GM19239 (cell line): ENCODE results near the gene DRC3.
"Not testable (repeated sequence)": the region's sequence is repeated elsewhere in the genome, so short reads cannot be mapped to it uniquely, and the experiment has no call there.

Experiments used
- DNase-seq: peaks from one replicate; pipeline ENCODE4 v3.0.0; 2011; ENCODE audit warnings: low spot score; ENCODE audit not compliant: insufficient read length
- FAIRE-seq: peaks from 2 replicates; lab custom pipeline; 2011; peaks lifted over from hg19 to GRCh38; lab: Jason Lieb, UNC

The DRC3 gene

GRCh38 chr17:17939941-17940340 is 32.7 kb upstream of the DRC3 start:
- not testable (repeated sequence) for DNase-seq, FAIRE-seq

- FAIRE-seq (no peak), DNase-seq (no peak)
These were observed 32.2 kb upstream of the DRC3 start for GRCh38 chr17:17940441-17940911.

GRCh38 chr17:17941015-17941414 is 31.6 kb upstream of the DRC3 start:
- DNase-seq (no peak), FAIRE-seq (no peak)

- FAIRE-seq, result no peak
- DNase-seq, result no peak
These were observed 29.8 kb upstream of the DRC3 start for GRCh38 chr17:17942846-17943245.

GRCh38 chr17:17943281-17943984 is 29.2 kb upstream of the DRC3 start:
- no peak for DNase-seq
- FAIRE-seq, result no peak

- DNase-seq (no peak), FAIRE-seq (no peak)
These were observed 28.4 kb upstream of the DRC3 start for GRCh38 chr17:17944242-17944641.

GRCh38 chr17:17944743-17945142 is 27.9 kb upstream of the DRC3 start:
- DNase-seq, result no peak

GRCh38 chr17:17946093-17946492 is 26.6 kb upstream of the DRC3 start:
- no peak for DNase-seq
- FAIRE-seq, result no peak

More at GRCh38 chr17:17944743-17945142, 27.9 kb upstream of the DRC3 start:
- no peak for FAIRE-seq

- FAIRE-seq (no peak), DNase-seq (no peak)
These were observed 25.4 kb upstream of the DRC3 start for GRCh38 chr17:17947309-17947708.

GRCh38 chr17:17947966-17948365 is 24.7 kb upstream of the DRC3 start:
- DNase-seq, result no peak
- FAIRE-seq, result no peak

- no peak for FAIRE-seq
- no peak for DNase-seq
These were observed 22.3 kb upstream of the DRC3 start for GRCh38 chr17:17950347-17950746.

GRCh38 chr17:17950806-17951205 is 21.9 kb upstream of the DRC3 start:
- no peak for DNase-seq
- no peak for FAIRE-seq

GRCh38 chr17:17951524-17951923 is 21.1 kb upstream of the DRC3 start:
- DNase-seq (no peak), FAIRE-seq (no peak)

- FAIRE-seq, result no peak
These were observed 20.0 kb upstream of the DRC3 start for GRCh38 chr17:17952691-17953090.

GRCh38 chr17:17954079-17954478 is 18.6 kb upstream of the DRC3 start:
- FAIRE-seq (no peak), DNase-seq (no peak)

More at GRCh38 chr17:17952691-17953090, 20.0 kb upstream of the DRC3 start:
- DNase-seq, result no peak

- not testable (repeated sequence) for FAIRE-seq, DNase-seq
These were observed 16.8 kb upstream of the DRC3 start for GRCh38 chr17:17955790-17956341.

- FAIRE-seq (no peak), DNase-seq (no peak)
These were observed 15.1 kb upstream of the DRC3 start for GRCh38 chr17:17957584-17957916.

- no peak for DNase-seq
- FAIRE-seq, result peak; percentile 65
These were observed 13.7 kb upstream of the DRC3 start for GRCh38 chr17:17958982-17959381.

- FAIRE-seq (peak; percentile 91), DNase-seq (peak; percentile 72)
These were observed 12.9 kb upstream of the DRC3 start for GRCh38 chr17:17959520-17960361.

GRCh38 chr17:17960500-17961030 is 12.1 kb upstream of the DRC3 start:
- FAIRE-seq, result peak; percentile 14
- no peak for DNase-seq

- FAIRE-seq (no peak), DNase-seq (no peak)
These were observed 9.6 kb upstream of the DRC3 start for GRCh38 chr17:17963066-17963465.
